Esophagus squamous epithelium (tissue), 4 donors: Measurements from ENCODE around the gene CNNM2.

Source experiments
- CTCF ChIP-seq, 6 experiments: fragments of 450-650 bp in 4 of 6; fragments of 200-600 bp in 2 of 6; sonication (generic) in 2 of 6; IDR thresholded peaks; one replicate each; pipeline ENCODE4 v1.5.1; 2016 to 2019; ENCODE audit warnings: antibody characterized with exemption in 6 of 6, mild to moderate bottlenecking in 4 of 6, moderate library complexity in 4 of 6
- POLR2A ChIP-seq, 4 donors: fragments of 450-650 bp; IDR thresholded peaks; one replicate each; pipeline ENCODE4 v1.6.1; 2017; ENCODE audit warnings: antibody characterized with exemption in 4 of 4, mild to moderate bottlenecking in 4 of 4, moderate library complexity in 3 of 4

- TF ChIP-seq CTCF (IDR thresholded peaks at IDR 0.05) (no peak), POLR2A (IDR thresholded peaks at IDR 0.05) (no peak)
These were observed 136.5 kb downstream of the CNNM2 start for GRCh38 chr10:103054621-103055020.
